Spinal cord (tissue), 10 donors: ENCODE data around the gene CEP164. TPM values are rescaled to one million over a fixed set of nuclear protein-coding genes. Genes with fewer than 3 reads are reported as not detected.

Source experiments
- DNase-seq, 6 donors: peaks; one replicate each; pipeline versions ENCODE4 v3.0.0 to v3.0.0-alpha.2; 2013 to 2015; ENCODE audit warnings: low spot score in 6 of 6, low read depth in 4 of 6
- H3K27ac ChIP-seq: one replicate; pipeline ENCODE4 v1.5.1; 2013; ENCODE audit warnings: low read depth, low read length, control low read depth
- H3K27me3 ChIP-seq: one replicate; pipeline ENCODE4 v1.6.1; 2013; ENCODE audit warnings: low read length; ENCODE audit not compliant: control insufficient read depth, insufficient read depth
- H3K36me3 ChIP-seq: one replicate; pipeline ENCODE4 v1.6.1; 2013; ENCODE audit warnings: low read length; ENCODE audit not compliant: control insufficient read depth, insufficient read depth
- H3K4me1 ChIP-seq: one replicate; pipeline ENCODE4 v1.6.1; 2013; ENCODE audit warnings: low read length; ENCODE audit not compliant: control insufficient read depth, insufficient read depth
- H3K4me3 ChIP-seq: one replicate; pipeline ENCODE4 v1.5.1; 2013; ENCODE audit warnings: low read depth, low read length, control low read depth
- H3K9me3 ChIP-seq: one replicate; pipeline ENCODE4 v1.6.1; 2013; ENCODE audit warnings: low read length; ENCODE audit not compliant: control insufficient read depth, insufficient read depth
- WGBS: methylation state at CpG from one replicate; pipeline ENCODE4 v1.1.5; 2013; ENCODE audit warnings: missing lambda C conversion rate; ENCODE audit not compliant: insufficient coverage; 5-methylcytosine and 5-hydroxymethylcytosine counted together
- polyA plus RNA-seq, 2 donors: library from polyadenylated mRNA; unstranded; fragments of 120-200 nt; gene quantifications; one replicate each; pipeline ENCODE4 v1.2.1, GENCODE V29; 2013; ENCODE audit not compliant: insufficient read length in 2 of 2
- total RNA-seq, 2 donors: library from RNA; depleted of rRNA in 1 of 2; stranded (reverse); fragments of 120-200 nt in 1 of 2; fragments of >200 nt in 1 of 2; gene quantifications; one replicate each; pipeline versions ENCODE4 v1.2.3 to v1.2.4, GENCODE V29; 2013 to 2014
- donor health status: healthy.

The CEP164 gene
- total and polyA plus RNA-seq, 4 donors = 15.3 to 41.3 (median 29.7) TPM

GRCh38 chr11:117337076-117337475 is 9.4 kb downstream of the CEP164 start:
- no peak overlapping the region for H3K4me3 ChIP-seq
- 100% methylated on average over 3 of the region's 4 CpGs for WGBS
- H3K9me3 ChIP-seq = no peaks in the 10 kb centered on the region
- H3K27me3 ChIP-seq = no peaks in the 10 kb centered on the region
- no peak overlapping the region for H3K27ac ChIP-seq
- DNase-seq = no peak
- H3K36me3 ChIP-seq = peaks cover 28% of the 10 kb centered on the region
- H3K4me1 ChIP-seq = no peaks in the 10 kb centered on the region

- H3K27ac ChIP-seq = no peak overlapping the region
- no peaks in the 10 kb centered on the region for H3K27me3 ChIP-seq
- 100% methylated on average over 2 of the region's 2 CpGs for WGBS
- H3K9me3 ChIP-seq = no peaks in the 10 kb centered on the region
- H3K36me3 ChIP-seq = peaks cover 35% of the 10 kb centered on the region
- H3K4me1 ChIP-seq = no peaks in the 10 kb centered on the region
- no peak for DNase-seq
- no peak overlapping the region for H3K4me3 ChIP-seq
These were observed 17.4 kb downstream of the CEP164 start for GRCh38 chr11:117345039-117345438.

- H3K27me3 ChIP-seq = no peaks in the 10 kb centered on the region
- H3K27ac ChIP-seq = no peak overlapping the region
- peaks cover 40% of the 10 kb centered on the region for H3K36me3 ChIP-seq
- no peak overlapping the region for H3K4me3 ChIP-seq
- H3K4me1 ChIP-seq = no peaks in the 10 kb centered on the region
- no CpG with 5 or more reads among the region's 4 CpGs for WGBS
- H3K9me3 ChIP-seq = no peaks in the 10 kb centered on the region
- no peak for DNase-seq
These were observed 26.9 kb downstream of the CEP164 start for GRCh38 chr11:117354550-117354949.

- Histone ChIP-seq H3K27ac (no peak overlapping the region), H3K36me3 (peaks cover 44% of the 10 kb centered on the region), H3K27me3 (no peaks in the 10 kb centered on the region), H3K4me1 (no peaks in the 10 kb centered on the region), H3K4me3 (no peak overlapping the region), H3K9me3 (no peaks in the 10 kb centered on the region)
- 97% methylated on average over 8 of the region's 9 CpGs for WGBS
- no peak for DNase-seq
These were observed 28.7 kb downstream of the CEP164 start for GRCh38 chr11:117356126-117356890.

GRCh38 chr11:117361432-117361831 is 33.8 kb downstream of the CEP164 start:
- Histone ChIP-seq H3K27ac (no peak overlapping the region), H3K9me3 (no peaks in the 10 kb centered on the region), H3K4me1 (no peaks in the 10 kb centered on the region), H3K36me3 (peaks cover 24% of the 10 kb centered on the region), H3K27me3 (no peaks in the 10 kb centered on the region), H3K4me3 (no peak overlapping the region)
- 73% methylated on average over 7 of the region's 8 CpGs for WGBS
- DNase-seq = peak in 1 of 6 donors; percentile 32

- peak in 3 of 6 donors; percentile 20 to 79 (median 49) for DNase-seq
- no peak overlapping the region for H3K4me3 ChIP-seq
- no peak overlapping the region for H3K27ac ChIP-seq
- 72% methylated on average over 5 of the region's 6 CpGs for WGBS
- H3K27me3 ChIP-seq = no peaks in the 10 kb centered on the region
- no peaks in the 10 kb centered on the region for H3K9me3 ChIP-seq
- no peaks in the 10 kb centered on the region for H3K4me1 ChIP-seq
- peaks cover 33% of the 10 kb centered on the region for H3K36me3 ChIP-seq
These were observed 38.6 kb downstream of the CEP164 start for GRCh38 chr11:117366248-117366647.

GRCh38 chr11:117366875-117367274 is 39.2 kb downstream of the CEP164 start:
- H3K4me3 ChIP-seq = no peak overlapping the region
- no peaks in the 10 kb centered on the region for H3K9me3 ChIP-seq
- no peak for DNase-seq
- no peak overlapping the region for H3K27ac ChIP-seq
- no peaks in the 10 kb centered on the region for H3K4me1 ChIP-seq
- WGBS = 86% methylated on average over 2 of the region's 2 CpGs
- no peaks in the 10 kb centered on the region for H3K27me3 ChIP-seq
- peaks cover 38% of the 10 kb centered on the region for H3K36me3 ChIP-seq

GRCh38 chr11:117369534-117369933 is 41.9 kb downstream of the CEP164 start:
- WGBS = no CpG with 5 or more reads among the region's 1 CpG
- H3K36me3 ChIP-seq = peaks cover 46% of the 10 kb centered on the region
- DNase-seq = peak in 1 of 6 donors; percentile 28

GRCh38 chr11:117371453-117371852 is 43.8 kb downstream of the CEP164 start:
- Histone ChIP-seq H3K27me3 (no peaks in the 10 kb centered on the region), H3K27ac (no peak overlapping the region), H3K4me3 (no peak overlapping the region), H3K9me3 (no peaks in the 10 kb centered on the region), H3K36me3 (peaks cover 60% of the 10 kb centered on the region), H3K4me1 (peaks cover 5% of the 10 kb centered on the region)
- peak in 1 of 6 donors; percentile 68 for DNase-seq
- 75% methylated on average over 3 of the region's 4 CpGs for WGBS

More at GRCh38 chr11:117369534-117369933, 41.9 kb downstream of the CEP164 start:
- H3K4me1 ChIP-seq = no peaks in the 10 kb centered on the region
- H3K9me3 ChIP-seq = no peaks in the 10 kb centered on the region
- H3K4me3 ChIP-seq = no peak overlapping the region
- H3K27me3 ChIP-seq = no peaks in the 10 kb centered on the region
- no peak overlapping the region for H3K27ac ChIP-seq
